Mesodermal cell (in vitro differentiated cells): ENCODE measurements around the gene INHA.

Source experiments
- H3K27ac ChIP-seq: 2 replicates; pipeline ENCODE4 v1.7.0; 2013; ENCODE audit warnings: mild to moderate bottlenecking, low read depth, low read length, moderate library complexity; ENCODE audit not compliant: severe bottlenecking
- H3K36me3 ChIP-seq: 2 replicates; pipeline ENCODE4 v1.7.1; 2013; ENCODE audit warnings: mild to moderate bottlenecking, low read length, moderate library complexity; ENCODE audit not compliant: control insufficient read depth, insufficient read depth
- H3K4me1 ChIP-seq: one replicate; pipeline ENCODE4 v1.7.1; 2013; ENCODE audit warnings: mild to moderate bottlenecking, low read length; ENCODE audit not compliant: insufficient read depth, control insufficient read depth, poor library complexity, severe bottlenecking
- H3K4me3 ChIP-seq: 2 replicates; pipeline ENCODE4 v1.7.0; 2013; ENCODE audit warnings: low read length, control low read depth, mild to moderate bottlenecking; ENCODE audit not compliant: insufficient read depth, poor library complexity, severe bottlenecking; ENCODE audit errors: extremely low read depth
- H3K9me3 ChIP-seq: 2 replicates; pipeline ENCODE4 v1.7.1; 2013; ENCODE audit warnings: mild to moderate bottlenecking, low read length, moderate library complexity; ENCODE audit not compliant: control insufficient read depth
- WGBS, 2 experiments: methylation state at CpG; one replicate each; pipeline ENCODE4 v1.1.5; 2013; ENCODE audit warnings: missing lambda C conversion rate in 2 of 2; ENCODE audit not compliant: insufficient coverage in 2 of 2; 5-methylcytosine and 5-hydroxymethylcytosine counted together

Gene INHA

GRCh38 chr2:219605607-219605954 lies 33.5 kb downstream of the INHA start:
- H3K9me3 ChIP-seq = no peaks in the 10 kb centered on the region
- WGBS, 2 experiments = 87 to 100% methylated on average over 1 to 4 of the region's 6 CpGs
- H3K36me3 ChIP-seq = peaks cover 42% of the 10 kb centered on the region
- H3K4me3 ChIP-seq = no peak overlapping the region
- H3K27ac ChIP-seq = no peak overlapping the region
- H3K4me1 ChIP-seq = no peaks in the 10 kb centered on the region

- WGBS, 2 experiments = 95 to 96% methylated on average over 7 to 10 of the region's 15 CpGs
These were observed 35.8 kb downstream of the INHA start for GRCh38 chr2:219607931-219608330.

GRCh38 chr2:219608399-219608964 lies 36.4 kb downstream of the INHA start:
- Histone ChIP-seq H3K4me3 (no peak overlapping the region), H3K27ac (no peak overlapping the region), H3K9me3 (no peaks in the 10 kb centered on the region), H3K4me1 (no peaks in the 10 kb centered on the region), H3K36me3 (peaks cover 42% of the 10 kb centered on the region)
- WGBS, 2 experiments = 88 to 90% methylated on average over 11 to 12 of the region's 15 CpGs

More at GRCh38 chr2:219607931-219608330, 35.8 kb downstream of the INHA start:
- H3K27ac ChIP-seq = no peak overlapping the region
- no peak overlapping the region for H3K4me3 ChIP-seq
- no peaks in the 10 kb centered on the region for H3K9me3 ChIP-seq
- H3K4me1 ChIP-seq = no peaks in the 10 kb centered on the region
- H3K36me3 ChIP-seq = peaks cover 42% of the 10 kb centered on the region

- Histone ChIP-seq H3K27ac (no peak overlapping the region), H3K9me3 (no peaks in the 10 kb centered on the region), H3K4me3 (no peak overlapping the region), H3K36me3 (peaks cover 45% of the 10 kb centered on the region), H3K4me1 (no peaks in the 10 kb centered on the region)
- WGBS, 2 experiments = 92 to 95% methylated on average over 4 to 6 of the region's 13 CpGs
These were observed 37.1 kb downstream of the INHA start for GRCh38 chr2:219609149-219609750.

- 88 to 97% methylated on average over 9 of the region's 9 CpGs for WGBS, 2 experiments
- Histone ChIP-seq H3K9me3 (no peaks in the 10 kb centered on the region), H3K4me1 (no peaks in the 10 kb centered on the region), H3K27ac (no peak overlapping the region), H3K36me3 (peaks cover 51% of the 10 kb centered on the region), H3K4me3 (no peak overlapping the region)
These were observed 39.2 kb downstream of the INHA start for GRCh38 chr2:219611306-219611705.

GRCh38 chr2:219611866-219612576 lies 39.9 kb downstream of the INHA start:
- H3K4me1 ChIP-seq = no peaks in the 10 kb centered on the region
- no peak overlapping the region for H3K4me3 ChIP-seq
- no peaks in the 10 kb centered on the region for H3K9me3 ChIP-seq
- WGBS, 2 experiments = 86 to 95% methylated on average over 9 to 11 of the region's 12 CpGs
- peaks cover 49% of the 10 kb centered on the region for H3K36me3 ChIP-seq
- H3K27ac ChIP-seq = no peak overlapping the region

- peaks cover 42% of the 10 kb centered on the region for H3K36me3 ChIP-seq
- H3K27ac ChIP-seq = no peak overlapping the region
- no peaks in the 10 kb centered on the region for H3K4me1 ChIP-seq
- no peaks in the 10 kb centered on the region for H3K9me3 ChIP-seq
- no peak overlapping the region for H3K4me3 ChIP-seq
- WGBS, 2 experiments = 91 to 93% methylated on average over 9 to 10 of the region's 15 CpGs
These were observed 40.6 kb downstream of the INHA start for GRCh38 chr2:219612577-219613286.

GRCh38 chr2:219613461-219614070 lies 41.5 kb downstream of the INHA start:
- 97 to 100% methylated on average over 4 to 5 of the region's 11 CpGs for WGBS, 2 experiments
- H3K27ac ChIP-seq = no peak overlapping the region

GRCh38 chr2:219614076-219614860 lies 42.2 kb downstream of the INHA start:
- Histone ChIP-seq H3K9me3 (no peaks in the 10 kb centered on the region), H3K4me3 (no peak overlapping the region), H3K27ac (no peak overlapping the region), H3K4me1 (no peaks in the 10 kb centered on the region), H3K36me3 (peaks cover 33% of the 10 kb centered on the region)
- 94 to 95% methylated on average over 7 to 11 of the region's 11 CpGs for WGBS, 2 experiments

More at GRCh38 chr2:219613461-219614070, 41.5 kb downstream of the INHA start:
- no peaks in the 10 kb centered on the region for H3K4me1 ChIP-seq
- no peak overlapping the region for H3K4me3 ChIP-seq
- H3K9me3 ChIP-seq = no peaks in the 10 kb centered on the region
- H3K36me3 ChIP-seq = peaks cover 40% of the 10 kb centered on the region

GRCh38 chr2:219615036-219615435 lies 42.9 kb downstream of the INHA start:
- Histone ChIP-seq H3K4me1 (no peaks in the 10 kb centered on the region), H3K4me3 (no peak overlapping the region), H3K36me3 (peaks cover 28% of the 10 kb centered on the region), H3K9me3 (no peaks in the 10 kb centered on the region), H3K27ac (no peak overlapping the region)
- 96 to 98% methylated on average over 8 to 9 of the region's 11 CpGs for WGBS, 2 experiments
